ENCODE measurements around the gene FKBP15. TPM values are rescaled to one million over a fixed set of nuclear protein-coding genes. Genes with fewer than 3 reads are reported as not detected.

Gene FKBP15
- total RNA-seq, 1 donor from 2014 or later: 24.4 TPM

- intact Hi-C loops (cut with DNase I): no loop called here
- no peak for DNase-seq (ENCODE audit: low spot score in 2 of 2)
Measured at GRCh38 chr9:113138760-113139159, 82.3 kb downstream of the FKBP15 start.

GRCh38 chr9:113137196-113138168 is 83.6 kb downstream of the FKBP15 start:
- H3K4me1 ChIP-seq: no peaks in the 10 kb centered on the region
- intact Hi-C loops (cut with DNase I): no loop called here
- H3K27me3 ChIP-seq: no peaks in the 10 kb centered on the region
- no peak for TF ChIP-seq CTCF (IDR thresholded peaks at IDR 0.05)
- H3K4me3 ChIP-seq: no peak overlapping the region
- H3K27ac ChIP-seq: no peak overlapping the region
- H3K36me3 ChIP-seq: no peaks in the 10 kb centered on the region
- no peak for DNase-seq (ENCODE audit: low spot score in 2 of 2)
- no peaks in the 10 kb centered on the region for H3K9me3 ChIP-seq

More at GRCh38 chr9:113138760-113139159, 82.3 kb downstream of the FKBP15 start:
- Histone ChIP-seq H3K36me3 (no peaks in the 10 kb centered on the region), H3K9me3 (no peaks in the 10 kb centered on the region), H3K4me3 (no peak overlapping the region), H3K27ac (no peak overlapping the region), H3K4me1 (no peaks in the 10 kb centered on the region), H3K27me3 (no peaks in the 10 kb centered on the region)
- no peak for TF ChIP-seq CTCF (IDR thresholded peaks at IDR 0.05)

- DNase-seq (ENCODE audit: low spot score in 2 of 2): no peak
- no peaks in the 10 kb centered on the region for H3K9me3 ChIP-seq
- intact Hi-C loops (cut with DNase I): no loop called here
- no peaks in the 10 kb centered on the region for H3K4me1 ChIP-seq
- H3K27ac ChIP-seq: no peak overlapping the region
- no peak overlapping the region for H3K4me3 ChIP-seq
- H3K36me3 ChIP-seq: no peaks in the 10 kb centered on the region
- no peak for TF ChIP-seq CTCF (IDR thresholded peaks at IDR 0.05)
- H3K27me3 ChIP-seq: no peaks in the 10 kb centered on the region
Measured at GRCh38 chr9:113131689-113132151, 89.4 kb downstream of the FKBP15 start.

GRCh38 chr9:113129884-113130283 is 91.2 kb downstream of the FKBP15 start:
- H3K9me3 ChIP-seq: no peaks in the 10 kb centered on the region
- H3K4me3 ChIP-seq: no peak overlapping the region
- no peaks in the 10 kb centered on the region for H3K36me3 ChIP-seq
- no peak for DNase-seq (ENCODE audit: low spot score in 2 of 2)
- H3K4me1 ChIP-seq: no peaks in the 10 kb centered on the region
- no peak overlapping the region for H3K27ac ChIP-seq
- intact Hi-C loops (cut with DNase I): no loop called here
- no peaks in the 10 kb centered on the region for H3K27me3 ChIP-seq
- TF ChIP-seq CTCF (IDR thresholded peaks at IDR 0.05): no peak

- Histone ChIP-seq H3K4me1 (no peaks in the 10 kb centered on the region), H3K4me3 (no peak overlapping the region), H3K27ac (no peak overlapping the region), H3K9me3 (no peaks in the 10 kb centered on the region), H3K36me3 (no peaks in the 10 kb centered on the region), H3K27me3 (no peaks in the 10 kb centered on the region)
- DNase-seq (ENCODE audit: low spot score in 2 of 2): no peak
- intact Hi-C loops (cut with DNase I): no loop called here
- TF ChIP-seq CTCF (IDR thresholded peaks at IDR 0.05): no peak
Measured at GRCh38 chr9:113129466-113129865, 91.6 kb downstream of the FKBP15 start.

Measured in ascending aorta (tissue), 2 donors.